NCI-H774 (cell line): ENCODE results near the gene CTRB2.
"Not testable (repeated sequence)": the region's sequence is repeated elsewhere in the genome, so short reads cannot be mapped to it uniquely, and the experiment has no call there.

Experiments
- DNase-seq: peaks from one replicate; lab custom pipeline; 2025; lab: John Stamatoyannopoulos, UW

The CTRB2 gene

GRCh38 chr16:75204905-75205304 is 2.1 kb downstream of the CTRB2 start:
- DNase-seq, result not testable (repeated sequence)

DNA sequence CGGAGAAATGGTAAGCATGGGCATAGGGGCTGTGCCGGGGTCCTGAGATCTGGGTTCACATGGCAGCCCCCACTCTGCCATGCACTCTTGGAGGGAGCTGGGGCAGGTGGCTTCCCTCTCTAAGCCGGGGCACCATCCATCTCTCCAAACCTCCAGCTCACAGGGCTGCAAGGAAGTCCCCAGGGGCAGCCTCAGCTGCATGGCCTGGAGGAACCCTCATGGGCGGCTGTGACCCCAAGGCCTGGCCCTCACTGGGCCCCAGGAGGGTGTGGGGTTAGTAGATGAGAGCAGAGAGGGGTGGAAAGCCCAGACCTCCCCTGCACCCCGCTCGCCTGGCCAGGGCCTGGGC is 2.6 kb downstream of the CTRB2 start:
- no peak for DNase-seq

- DNase-seq, result no peak
These were observed 3.1 kb downstream of the CTRB2 start for GRCh38 chr16:75203667-75204409.

GRCh38 chr16:75203096-75203495 is 3.9 kb downstream of the CTRB2 start:
- no peak for DNase-seq

DNA sequence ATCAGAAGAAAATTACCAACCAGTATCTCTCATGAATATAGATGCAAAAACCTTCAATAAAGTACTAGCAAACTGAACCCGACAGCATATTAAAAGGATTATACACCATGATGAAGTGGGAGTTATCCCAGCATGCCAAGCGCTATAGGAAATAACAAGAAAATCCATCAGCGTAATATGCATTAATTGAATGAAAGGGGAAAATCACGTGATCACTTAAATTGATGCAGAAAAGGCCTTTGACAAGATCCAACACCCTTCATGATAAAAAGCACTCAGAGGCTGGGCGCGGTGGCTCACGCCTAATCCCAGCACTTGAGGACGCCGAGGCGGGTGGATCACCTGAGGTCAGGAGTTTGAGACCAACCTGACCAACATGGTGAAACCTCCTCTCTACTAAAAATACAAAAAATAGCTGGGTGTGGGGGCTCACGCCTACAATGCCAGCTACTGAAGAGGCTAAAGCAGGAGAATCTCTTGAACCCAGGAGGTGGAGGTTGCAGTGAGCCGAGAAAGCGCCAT is 4.8 kb downstream of the CTRB2 start:
- no peak for DNase-seq

GRCh38 chr16:75198135-75198600 is 8.8 kb downstream of the CTRB2 start:
- DNase-seq, result no peak

GRCh38 chr16:75197522-75198134 is 9.3 kb downstream of the CTRB2 start:
- no peak for DNase-seq

DNA sequence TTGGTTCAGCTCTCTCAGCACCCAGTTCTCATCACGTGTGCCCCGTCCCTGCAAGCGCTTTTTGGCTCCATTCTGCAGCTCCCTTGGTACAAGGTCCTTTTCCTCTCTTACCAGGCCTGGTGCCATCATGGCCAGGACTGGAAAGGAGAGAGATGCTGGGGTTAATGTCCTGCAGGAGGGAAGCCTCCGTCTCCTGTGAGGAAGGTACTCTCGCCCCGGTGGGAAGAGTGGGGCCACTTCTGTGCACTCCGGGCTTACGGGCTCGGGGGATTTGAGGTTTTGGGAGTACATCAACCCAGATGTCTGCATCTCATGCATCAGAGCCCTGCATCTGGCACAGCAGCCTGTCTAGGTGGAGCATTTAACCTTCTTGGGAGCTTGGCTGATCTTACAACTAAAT is 10.1 kb downstream of the CTRB2 start:
- DNase-seq, result no peak

- DNase-seq, result no peak
These were observed 10.9 kb downstream of the CTRB2 start for GRCh38 chr16:75195811-75196790.

GRCh38 chr16:75193730-75194444 is 13.1 kb downstream of the CTRB2 start:
- DNase-seq, result no peak

DNA sequence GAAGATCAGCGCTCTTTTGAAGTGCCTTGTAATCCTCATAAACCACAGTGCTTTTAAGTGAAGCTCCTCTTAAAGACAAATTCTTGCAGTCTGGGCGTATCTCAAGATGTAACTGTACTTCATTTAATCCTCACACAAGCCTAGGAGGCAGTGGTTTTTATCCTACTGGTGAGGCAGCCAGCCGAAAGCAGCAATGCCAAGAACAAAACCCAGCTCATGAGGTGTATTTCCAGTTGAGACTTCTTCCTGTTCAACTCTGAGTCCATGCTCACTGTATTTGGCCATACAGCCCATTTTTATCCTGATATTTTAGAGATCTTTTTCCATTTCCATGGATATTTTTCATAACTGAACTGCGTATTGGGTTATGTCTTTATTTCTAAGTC is 13.7 kb downstream of the CTRB2 start:
- no peak for DNase-seq

DNA sequence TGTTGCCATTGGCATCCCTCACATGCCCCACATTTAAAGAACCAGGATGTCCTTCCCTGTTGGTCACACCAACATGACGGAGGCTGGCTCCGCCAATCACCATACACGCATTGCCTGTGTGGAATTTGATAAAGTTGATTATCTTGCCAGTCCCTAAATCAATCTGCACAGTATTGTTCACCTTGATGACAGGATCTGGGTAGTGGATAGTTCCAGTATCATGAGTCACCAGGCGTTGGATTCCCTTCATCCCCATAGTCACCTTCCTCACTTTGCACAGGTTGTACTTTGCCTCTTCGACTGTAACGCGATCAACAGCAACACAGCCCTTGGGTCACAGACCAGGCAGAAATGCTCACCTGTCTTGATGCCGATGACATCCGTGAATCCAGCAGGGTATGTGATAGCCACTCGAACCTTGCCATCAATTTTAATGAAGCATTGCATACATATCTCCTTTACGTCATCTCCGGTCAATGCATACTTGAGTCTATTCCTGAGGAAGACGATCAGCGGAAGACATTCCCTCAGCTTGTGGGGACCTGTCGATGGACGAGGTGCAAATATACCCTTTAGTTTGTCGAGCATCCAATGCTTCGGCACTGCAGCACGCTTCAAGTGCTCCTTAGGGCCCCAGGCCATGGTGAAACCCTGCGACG is 14.2 kb downstream of the CTRB2 start:
- DNase-seq, result no peak

DNA sequence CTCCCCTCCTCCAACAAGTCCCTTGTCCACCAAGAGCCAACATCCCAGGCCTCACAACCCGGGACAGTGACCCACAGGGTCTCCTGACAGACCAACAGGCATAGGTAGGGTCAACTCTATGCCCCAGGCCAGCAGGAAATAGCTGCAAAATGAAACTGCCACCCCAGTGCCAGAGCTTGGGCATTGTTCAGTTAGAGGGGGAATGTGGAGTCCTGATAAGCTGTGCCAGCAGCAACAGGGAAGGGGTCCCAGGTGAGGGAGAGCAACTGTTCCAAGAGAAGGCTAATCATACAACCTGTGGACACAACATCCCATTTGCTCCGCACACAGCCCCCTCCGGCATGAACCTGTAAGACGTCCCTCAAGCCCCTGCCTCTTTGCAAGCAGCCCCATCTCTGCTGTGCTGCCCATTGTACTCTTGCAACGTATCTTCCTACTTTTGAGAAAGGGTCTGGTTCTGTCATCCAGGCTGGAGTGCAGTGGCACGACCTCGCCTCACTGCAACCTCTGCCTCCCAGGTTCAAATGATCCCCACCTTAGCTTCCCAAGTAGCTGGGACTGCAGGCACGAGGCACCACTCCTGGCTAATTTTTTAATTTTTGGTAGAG is 17.2 kb downstream of the CTRB2 start:
- no peak for DNase-seq

DNA sequence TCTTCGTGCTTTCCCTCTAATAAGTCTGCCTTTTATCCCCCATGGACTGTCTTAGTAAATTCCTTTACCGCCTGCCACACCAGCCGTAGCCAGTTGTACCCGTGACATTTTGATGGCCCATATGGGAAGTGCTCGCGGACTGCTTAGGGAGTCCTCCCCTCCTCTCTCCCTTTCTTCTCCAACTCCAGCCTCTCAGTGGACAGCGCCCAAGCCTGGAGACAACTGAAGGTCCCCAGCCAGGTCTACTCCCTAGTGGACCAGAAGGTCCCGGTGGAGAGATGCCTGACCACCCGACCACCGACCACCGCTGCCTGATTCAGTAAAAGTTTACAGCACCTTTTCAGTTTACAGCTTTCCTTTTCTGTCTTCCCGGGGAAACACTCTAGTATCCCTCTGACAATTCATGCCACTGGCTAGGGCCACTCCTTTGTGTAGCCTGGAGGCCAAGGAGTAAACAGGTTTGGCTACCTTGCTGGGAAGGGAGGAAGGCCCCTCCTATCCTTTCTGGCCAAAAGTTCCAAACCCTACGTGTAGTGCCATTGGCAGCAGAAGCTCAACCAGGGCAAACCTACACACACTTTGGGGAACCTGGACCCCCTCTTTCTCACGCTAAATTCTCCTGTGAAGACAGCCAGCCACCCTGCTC is 18.0 kb downstream of the CTRB2 start:
- no peak for DNase-seq

GRCh38 chr16:75181630-75182029 is 25.3 kb downstream of the CTRB2 start:
- no peak for DNase-seq

DNA sequence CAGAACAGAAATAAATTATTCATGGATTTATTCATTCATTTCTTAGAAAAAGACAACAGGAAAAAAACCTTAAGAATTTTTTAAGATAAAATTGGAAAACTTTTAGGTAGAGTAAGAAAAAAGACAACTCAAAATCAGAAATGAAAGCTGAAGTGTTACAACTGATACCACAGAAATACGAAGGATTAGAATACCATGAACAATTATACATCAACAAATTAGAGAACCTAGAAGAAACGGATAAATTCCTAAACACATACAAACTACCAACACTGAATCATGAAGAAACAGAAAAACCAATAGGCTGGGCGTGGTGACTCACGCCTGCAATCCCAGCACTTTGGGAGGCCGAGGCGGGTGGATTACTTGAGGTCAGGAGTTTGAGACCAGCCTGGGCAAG is 27.8 kb downstream of the CTRB2 start:
- no peak for DNase-seq

- DNase-seq, result no peak
These were observed 30.0 kb downstream of the CTRB2 start for GRCh38 chr16:75176926-75177325.

DNA sequence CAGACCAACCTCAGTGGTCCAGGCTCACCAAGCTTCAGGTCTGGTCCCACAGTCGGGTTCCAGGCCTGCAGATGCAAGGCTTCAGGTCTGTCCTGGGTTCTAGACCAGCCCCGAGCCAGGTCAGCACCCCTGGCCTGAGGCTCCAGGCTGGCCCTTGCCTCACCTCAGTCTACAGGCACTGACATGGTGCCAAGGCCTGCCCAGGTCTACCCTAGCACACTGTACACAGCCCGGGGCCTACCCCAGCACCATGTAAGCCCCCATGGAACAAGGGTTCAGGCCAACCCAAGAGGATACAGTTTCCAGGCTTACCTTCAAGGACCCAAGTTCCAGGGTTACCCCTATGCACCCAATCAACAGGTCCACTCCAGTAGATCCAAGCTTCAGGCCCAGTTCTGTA is 31.9 kb downstream of the CTRB2 start:
- no peak for DNase-seq

DNA sequence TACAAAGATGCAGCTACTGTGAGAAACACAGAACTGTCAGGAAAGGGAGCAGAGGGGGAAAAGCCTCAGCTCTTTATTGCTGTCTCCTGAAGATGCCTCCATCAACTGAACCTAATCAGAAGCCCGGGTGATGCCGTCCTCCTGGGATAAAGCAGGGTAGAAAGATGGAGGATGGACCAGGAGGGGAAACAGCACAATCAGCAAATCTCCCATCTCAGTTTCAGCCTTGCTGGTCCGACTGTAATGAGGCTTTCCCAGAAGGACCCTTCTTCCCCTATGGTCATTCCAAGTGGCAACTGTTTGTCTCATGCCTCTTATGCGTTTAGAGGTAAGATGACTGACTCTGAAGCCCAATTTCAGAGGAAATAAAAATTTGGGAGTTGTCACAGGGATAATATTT is 34.4 kb downstream of the CTRB2 start:
- no peak for DNase-seq

- DNase-seq, result no peak
These were observed 37.0 kb downstream of the CTRB2 start for GRCh38 chr16:75169899-75170405.
